Activated T-cell treated with anti-CD3 and anti-CD28 coated beads, Interleukin-2, amount 50 U/mL, for 48 hours (primary cell): Measurements from ENCODE around the gene SUN2.
"Not testable (repeated sequence)": the region's sequence is repeated elsewhere in the genome, so short reads cannot be mapped to it uniquely, and the experiment has no call there.

Experiments used
- DNase-seq, 2 experiments: peaks; one replicate each; pipeline ENCODE4 v3.0.0-alpha.2; 2020

Gene SUN2, protein sequence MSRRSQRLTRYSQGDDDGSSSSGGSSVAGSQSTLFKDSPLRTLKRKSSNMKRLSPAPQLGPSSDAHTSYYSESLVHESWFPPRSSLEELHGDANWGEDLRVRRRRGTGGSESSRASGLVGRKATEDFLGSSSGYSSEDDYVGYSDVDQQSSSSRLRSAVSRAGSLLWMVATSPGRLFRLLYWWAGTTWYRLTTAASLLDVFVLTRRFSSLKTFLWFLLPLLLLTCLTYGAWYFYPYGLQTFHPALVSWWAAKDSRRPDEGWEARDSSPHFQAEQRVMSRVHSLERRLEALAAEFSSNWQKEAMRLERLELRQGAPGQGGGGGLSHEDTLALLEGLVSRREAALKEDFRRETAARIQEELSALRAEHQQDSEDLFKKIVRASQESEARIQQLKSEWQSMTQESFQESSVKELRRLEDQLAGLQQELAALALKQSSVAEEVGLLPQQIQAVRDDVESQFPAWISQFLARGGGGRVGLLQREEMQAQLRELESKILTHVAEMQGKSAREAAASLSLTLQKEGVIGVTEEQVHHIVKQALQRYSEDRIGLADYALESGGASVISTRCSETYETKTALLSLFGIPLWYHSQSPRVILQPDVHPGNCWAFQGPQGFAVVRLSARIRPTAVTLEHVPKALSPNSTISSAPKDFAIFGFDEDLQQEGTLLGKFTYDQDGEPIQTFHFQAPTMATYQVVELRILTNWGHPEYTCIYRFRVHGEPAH

DNA sequence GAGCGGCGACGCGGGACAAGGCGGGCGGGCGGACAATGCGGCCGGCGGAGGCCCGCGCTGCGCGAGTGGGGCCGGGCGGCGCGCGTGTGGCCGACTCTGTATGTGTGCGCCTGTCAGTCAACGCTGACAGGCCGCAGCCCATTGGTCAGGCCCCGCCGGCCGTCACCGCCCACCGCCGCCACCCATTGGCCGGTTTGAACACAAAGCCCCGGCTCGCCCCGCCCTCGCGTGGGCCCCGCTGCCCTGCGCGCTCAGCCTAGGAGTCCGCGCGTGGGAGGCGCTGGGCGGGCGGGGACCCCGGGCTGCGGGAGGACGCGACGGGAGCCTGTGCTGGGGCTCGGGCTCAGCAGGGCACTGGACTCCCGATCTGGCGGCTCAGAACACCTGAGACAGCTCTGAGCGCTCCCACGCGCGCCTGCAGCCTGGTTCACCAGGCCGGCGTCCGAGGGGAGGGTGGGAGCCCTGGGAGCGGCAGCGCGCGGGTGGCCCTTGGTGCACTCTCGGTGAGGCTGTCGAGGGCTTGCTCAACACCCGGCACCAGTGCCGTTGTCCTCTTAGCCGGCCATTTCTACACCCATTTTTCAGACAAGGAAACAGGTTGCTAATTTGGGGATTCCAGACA, at the start of gene SUN2:
SUN2 (minus strand) TSS at position 88 of the 622 bp plus-strand sequence. CDS start 3,370 bp downstream, outside the sequence.
- DNase-seq = peak; percentile 94 to 96

DNA sequence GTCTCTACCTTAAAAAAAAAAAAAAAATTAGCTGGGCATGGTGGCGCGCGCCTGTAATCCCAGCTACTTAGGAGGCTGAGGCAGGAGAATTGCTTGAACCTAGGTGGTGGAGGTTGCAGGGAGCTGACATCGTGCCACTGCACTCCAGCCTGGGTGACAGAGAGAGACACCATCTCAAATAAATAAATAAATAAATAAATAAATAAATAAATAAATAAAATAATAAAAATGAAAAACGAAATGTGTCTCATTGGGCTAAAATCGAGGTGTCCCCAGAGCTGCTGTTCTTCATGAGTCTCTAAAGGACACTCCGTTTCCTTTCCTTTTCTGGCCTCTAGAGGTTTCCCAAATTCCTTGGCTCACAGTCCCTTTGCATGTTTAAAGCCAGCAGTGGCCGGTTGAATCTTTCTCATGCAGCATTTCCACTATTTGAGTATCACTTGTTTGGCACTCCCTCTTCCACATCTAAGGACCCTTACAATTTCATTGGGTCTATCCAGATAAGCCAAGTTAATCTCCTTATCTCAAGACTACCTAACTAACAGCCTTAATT, 49.3 kb upstream of the SUN2 start:
- not testable (repeated sequence) for DNase-seq

DNA sequence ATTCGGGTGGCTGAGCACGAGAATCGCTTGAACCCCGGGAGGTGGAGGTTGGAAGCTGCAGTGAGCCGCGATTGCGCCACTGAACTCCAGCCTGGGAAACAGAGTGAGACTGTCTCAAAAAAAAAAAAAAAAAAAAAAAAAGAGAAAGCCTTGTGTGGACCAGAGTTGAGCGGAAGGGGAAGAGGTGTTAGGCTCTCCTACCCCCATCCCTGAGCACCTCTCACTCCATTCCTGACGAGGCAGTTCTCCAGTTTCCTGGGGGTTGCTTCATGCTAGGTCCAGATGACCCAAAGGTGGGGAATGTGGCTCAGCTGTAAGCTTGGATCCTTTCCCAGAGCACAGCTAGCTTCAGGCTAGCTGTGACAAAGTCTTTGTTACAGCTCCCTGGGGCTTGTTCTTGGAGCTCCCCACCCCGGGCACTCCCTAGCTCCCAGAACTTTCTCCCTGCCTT, 46.9 kb upstream of the SUN2 start:
- DNase-seq = no peak

DNA sequence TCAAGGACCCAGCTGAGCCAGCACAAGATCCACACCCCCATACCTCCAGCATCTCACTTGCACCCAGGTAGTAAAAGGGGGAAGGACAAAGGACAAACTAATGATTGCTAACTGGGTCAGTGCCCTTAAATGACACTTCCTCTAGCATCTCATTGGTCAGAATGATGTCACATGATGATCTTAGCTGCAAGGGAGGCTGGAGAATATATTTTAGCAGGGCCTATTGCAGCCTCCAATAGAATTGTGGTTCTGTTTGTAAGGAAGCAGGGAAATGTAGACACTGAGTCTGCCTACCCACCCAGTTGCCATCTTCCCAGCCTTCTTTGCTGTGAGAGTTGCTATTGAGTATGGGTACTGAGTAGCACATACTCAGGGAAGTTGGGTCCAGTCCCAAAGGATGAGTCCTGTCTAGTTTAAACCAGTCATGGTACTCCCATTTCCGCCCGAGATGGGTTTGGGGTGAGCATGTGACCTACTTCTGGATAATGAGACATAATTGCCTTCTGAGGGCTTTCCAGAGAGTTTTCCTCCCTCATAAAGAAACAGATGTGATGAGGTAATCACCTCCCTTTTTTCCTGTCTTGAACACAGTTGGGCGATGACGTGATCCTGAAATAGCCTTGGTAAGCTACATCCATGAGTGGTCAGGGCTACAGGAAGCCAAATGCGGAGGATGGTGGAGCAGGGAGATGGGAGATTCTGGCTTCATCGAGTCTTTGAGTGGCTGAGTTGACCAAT, 43.6 kb upstream of the SUN2 start:
- no peak for DNase-seq

DNA sequence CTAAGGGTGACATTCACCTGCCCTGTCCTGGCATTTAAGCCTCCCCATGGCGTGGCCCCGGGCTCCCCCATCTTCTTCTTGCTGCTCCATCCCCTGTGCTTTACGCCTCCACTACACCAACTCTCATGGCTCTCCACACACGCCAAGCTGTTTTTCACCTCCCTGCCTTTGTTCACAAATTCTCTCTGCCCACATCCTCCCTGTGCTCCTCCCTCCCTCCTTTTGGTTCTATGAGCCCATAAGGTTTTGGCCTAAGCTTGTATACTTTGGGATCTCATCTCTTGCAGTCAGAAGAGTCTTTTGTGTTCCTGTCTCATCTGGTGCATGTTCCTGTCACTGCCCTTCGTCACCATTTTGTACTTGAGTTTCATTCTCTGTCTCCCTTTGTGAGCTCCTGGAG, 42.7 kb upstream of the SUN2 start:
- no peak for DNase-seq

DNA sequence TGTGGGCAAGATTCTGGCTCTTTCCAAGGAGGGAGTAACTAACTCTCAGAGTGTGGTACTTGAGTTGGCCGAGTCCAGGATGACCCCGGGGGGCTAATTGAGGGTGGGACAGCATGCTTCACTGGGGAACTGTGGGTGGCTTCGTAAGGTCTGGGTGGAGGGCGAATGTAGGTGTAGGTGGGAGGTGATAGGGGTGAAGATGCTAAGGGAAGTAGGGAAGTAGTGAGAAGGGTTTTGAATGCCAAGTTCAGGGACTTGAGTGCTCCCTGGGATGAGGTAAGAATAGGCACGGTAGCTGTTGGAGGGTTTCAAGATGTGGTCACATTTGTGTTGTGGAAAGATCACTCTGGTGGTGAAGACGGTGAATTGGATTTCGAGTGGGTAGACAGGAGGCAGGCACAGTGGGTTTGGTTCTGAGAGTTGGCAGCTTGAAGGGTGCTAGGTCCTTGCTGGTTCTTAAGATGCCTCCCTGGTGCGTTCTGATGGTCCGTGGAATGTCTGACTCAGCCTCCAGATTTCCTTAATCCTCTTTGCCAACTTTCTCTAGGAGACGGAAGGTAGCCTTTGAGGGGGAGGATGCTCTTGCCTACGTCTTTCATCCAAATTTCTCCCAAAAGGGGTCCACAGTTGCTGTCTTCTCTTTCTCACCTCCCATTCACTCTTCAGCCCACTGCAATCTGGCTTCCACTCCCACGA, 40.6 kb upstream of the SUN2 start:
- DNase-seq = no peak

DNA sequence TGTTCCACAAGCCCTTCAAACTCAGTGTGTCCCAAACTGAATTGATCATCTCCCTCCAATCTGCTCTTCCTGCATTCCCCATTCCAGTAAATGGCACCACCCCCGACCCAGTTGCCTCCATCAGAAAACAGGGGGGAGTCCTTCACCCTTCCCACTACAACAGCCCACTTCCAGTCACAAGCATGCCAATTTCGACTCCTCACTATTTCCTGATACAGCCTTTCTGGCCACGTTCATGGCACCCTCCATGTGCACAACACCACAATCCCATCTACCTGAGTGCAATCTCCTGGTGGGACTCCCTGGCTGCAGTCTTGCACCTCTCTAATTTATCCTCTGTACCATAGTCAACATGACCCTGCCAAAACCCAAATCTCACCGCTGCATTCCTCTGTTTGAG, 39.8 kb upstream of the SUN2 start:
- no peak for DNase-seq

DNA sequence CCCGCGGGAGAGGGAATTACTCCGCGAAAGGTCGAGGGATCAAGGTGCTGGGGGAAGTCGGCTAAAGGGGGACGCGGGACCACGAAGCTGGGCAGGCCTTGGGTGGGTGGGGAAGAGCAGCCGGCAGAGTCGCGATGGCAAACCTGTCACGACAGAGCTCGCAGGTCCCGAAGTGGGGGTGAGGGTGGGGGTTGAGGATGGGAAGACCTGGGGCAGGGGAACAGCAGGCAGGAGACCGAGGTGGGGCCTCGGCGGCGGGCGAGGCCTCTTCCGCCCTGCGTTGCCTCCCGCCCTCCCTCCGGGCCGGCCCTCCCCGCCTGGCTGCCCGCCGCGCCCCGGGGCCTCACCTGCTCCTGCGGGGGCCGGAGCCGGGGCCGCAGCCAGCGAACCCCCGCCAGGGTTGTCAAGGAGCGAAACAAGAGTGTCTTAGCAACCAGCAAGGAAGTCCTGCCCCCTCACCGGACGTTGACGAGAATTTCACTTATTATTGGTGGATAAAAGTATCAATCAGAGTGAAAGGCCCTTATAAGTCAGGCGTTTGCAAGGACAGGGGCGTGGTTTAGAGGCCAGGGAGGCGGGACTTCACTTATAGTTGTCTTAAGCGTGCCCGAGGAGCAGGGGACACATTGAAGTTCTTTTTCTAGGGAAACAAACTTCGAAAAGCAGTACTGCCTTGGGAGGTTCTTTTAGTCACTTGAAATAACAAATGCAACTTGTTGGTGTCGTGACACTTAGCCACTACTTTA, 38.1 kb upstream of the SUN2 start, which contains the start of gene DNAL4:
DNAL4 (minus strand) TSS at position 423 of the 746 bp plus-strand sequence. CDS start 11,412 bp downstream, outside the sequence.
- DNase-seq = peak; percentile 94 to 95

DNA sequence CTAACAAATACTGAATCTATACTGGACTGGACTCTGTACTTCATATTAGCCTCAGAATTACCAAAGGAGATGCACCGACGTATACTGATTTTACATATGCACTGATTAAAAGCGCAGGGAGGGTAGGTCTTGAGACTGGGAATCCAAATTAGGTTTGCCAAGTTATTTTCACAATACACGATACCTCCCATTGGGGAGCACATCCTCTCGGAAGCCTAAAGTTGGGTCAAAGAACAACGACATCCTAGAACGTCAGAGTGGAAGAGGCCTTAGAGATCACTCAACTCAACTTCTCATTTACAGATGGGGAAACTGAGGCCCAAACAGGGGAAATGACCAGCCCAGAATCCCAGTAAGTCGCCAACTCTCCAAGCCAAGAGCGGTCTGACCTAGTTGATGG, 37.5 kb upstream of the SUN2 start:
- no peak for DNase-seq

DNA sequence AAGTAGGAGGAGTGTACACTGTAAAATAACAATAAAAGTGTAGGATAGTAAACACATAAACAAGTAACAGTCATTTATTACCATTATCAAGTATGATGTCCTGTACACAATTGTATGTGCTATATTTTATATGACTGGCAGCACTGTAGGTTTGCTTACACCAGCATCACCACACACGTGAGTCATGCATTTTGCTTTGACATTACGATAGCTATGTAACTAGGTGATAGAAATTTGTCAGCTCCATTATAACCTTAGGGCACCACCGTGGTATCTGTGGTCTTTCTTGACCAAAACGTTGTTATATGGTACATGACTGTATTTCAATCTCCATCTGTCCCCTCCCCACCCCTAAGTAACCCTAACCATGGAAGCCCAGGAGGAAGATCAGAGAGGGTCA, 37.0 kb upstream of the SUN2 start:
- DNase-seq = peak in 1 of 2 experiments; percentile 32

DNA sequence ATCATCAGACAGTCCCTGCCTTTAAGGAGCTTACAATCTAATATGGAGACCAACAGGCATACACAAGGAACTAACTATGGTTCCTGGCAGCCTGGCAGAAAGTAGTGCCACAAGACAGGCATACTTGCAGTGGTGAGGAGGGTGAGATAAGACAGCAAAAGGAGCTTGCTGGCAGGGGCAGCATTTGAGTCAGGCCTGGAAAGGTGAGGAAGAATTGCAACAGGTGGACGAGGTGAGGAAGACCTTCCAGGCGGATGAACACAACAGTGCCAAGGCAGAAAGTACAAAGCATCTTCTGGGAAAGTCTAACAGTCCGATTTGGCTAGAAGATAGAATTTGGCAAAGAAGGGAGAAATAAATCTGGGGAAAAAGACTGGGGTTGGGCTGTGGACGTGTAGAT, 33.8 kb upstream of the SUN2 start:
- no peak for DNase-seq

DNA sequence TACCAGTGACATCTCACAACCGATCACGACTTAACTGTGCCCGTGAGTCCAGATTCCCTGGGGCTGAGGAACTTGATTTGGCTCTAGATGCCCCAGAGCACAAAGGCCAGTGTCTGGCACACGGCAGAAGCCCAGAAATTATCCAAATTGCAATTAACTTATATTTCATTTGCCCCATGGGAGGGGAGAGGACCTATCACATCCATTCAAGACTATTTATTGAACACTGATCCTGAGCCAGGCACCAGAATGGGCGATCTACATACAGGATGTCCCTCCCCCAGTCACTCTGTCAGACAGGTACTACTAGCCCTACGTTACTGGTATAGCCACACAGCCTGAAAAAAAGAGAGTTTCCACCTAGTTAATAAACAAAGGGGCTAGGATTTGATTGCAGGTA, 33.0 kb upstream of the SUN2 start:
- no peak for DNase-seq

DNA sequence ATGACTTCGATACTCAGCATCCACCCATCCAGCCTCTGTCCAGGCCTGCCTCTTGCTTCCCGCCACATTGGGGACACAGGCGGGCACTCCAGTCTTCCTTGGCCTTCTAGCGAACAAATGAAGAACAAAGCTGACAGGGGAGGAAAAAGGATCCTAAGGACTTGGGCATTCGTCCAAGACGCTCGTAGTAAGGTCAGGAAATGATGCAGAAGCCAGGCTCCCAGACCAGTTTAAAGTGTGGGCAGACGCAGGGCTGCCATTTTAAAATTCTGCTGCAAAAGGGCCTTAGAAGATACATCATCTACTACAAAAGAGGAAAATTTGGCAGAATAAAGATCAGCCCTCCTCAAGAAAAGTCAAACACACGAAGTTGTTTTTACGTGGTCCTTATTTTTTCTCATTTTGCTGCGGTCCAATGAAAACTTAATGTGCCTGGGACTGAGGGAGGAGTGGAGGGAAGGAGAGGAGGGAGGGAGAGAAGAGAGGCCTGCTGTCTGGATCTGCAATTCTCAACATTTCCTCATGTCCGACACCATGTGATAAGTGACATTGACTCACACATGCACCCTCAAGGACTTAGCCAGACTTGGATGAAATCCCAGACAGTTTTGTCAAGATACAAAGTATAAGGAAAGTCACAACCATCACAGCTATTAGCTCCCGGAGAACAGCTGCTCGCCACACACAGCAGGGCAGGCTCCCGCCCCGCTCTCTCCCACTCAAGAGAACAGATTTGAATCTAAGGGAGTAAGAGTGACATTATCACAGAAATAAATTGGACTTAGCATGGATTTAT, 32.4 kb upstream of the SUN2 start:
- DNase-seq = no peak

DNA sequence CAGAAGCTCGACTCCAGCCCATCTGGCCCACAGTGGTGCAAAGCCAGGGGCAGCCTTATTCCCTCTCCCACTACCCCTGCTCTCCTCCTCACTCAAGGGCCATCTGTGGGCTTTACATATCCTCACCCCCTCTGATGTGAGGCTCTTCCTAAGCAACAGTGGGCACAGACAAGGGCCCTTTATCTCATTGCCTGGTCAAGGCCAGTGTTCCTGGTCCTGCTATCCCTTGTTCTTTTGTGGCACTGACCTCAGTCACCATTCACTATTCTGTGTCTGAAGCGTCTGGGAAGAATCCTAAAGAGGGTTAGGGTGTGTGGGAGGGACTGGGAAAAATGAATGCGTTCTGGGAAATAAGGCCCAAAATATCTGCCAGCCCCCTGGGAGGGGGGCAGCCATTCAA, 30.8 kb upstream of the SUN2 start:
- no peak for DNase-seq

DNA sequence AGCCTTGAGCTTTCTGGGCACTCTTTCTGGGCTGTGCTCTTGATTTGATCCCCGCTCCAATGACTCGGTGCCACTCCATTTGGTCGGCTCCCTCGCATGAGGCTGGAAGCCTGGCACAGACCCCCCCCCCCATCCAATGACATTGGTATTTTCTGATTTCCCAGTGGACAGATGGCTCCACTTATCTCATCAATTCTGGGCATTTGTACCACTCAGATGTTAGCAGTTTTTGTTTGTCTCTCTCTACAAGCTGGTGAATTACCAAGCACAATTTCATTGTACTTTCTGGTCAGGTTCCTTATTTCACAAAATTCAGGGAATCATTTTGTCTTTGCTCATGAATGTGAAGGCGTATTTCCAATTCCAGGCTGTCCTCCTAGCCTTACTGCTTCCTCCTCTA, 29.1 kb upstream of the SUN2 start:
- no peak for DNase-seq

DNA sequence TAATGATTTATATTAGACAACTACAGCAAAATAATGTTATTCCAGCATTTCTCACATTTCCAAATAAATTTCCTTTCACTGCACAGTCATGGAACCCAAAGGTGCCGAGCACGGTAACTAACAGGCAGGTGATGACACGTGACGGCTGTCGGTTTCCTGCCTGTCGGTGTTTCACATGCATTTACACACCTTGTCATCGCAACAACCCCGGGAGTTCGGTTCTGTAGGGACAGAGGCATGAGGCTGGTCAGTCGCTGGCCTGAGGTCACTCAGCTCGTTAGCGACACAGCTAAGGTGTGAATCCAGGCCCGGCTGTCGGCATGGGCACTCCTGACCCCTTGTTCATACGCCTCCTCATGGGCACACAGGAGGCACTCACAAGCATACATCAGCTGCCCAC, 28.2 kb upstream of the SUN2 start:
- no peak for DNase-seq

DNA sequence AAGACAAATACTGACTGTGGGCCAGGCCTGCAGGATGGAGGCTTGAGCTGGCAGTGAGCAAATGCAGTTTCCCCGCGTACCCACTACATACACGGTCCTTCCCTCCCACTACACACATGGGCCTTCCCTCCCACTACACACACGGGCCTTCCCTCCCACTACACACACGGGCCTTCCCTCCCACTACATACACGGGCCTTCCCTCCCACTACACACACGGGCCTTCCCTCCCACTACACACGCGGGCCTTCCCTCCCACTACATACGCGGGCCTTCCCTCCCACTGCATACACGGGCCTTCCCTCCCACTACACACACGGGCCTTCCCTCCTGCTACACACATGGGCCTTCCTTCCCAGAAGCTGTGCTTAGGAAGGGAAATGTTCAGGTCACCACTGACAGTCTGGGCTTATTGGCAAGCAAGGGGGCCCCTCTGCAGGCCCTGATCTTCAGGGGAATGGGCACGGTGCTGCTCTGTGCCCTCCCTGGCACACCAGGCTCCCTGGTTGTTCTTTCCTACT, 27.4 kb upstream of the SUN2 start:
- no peak for DNase-seq

DNA sequence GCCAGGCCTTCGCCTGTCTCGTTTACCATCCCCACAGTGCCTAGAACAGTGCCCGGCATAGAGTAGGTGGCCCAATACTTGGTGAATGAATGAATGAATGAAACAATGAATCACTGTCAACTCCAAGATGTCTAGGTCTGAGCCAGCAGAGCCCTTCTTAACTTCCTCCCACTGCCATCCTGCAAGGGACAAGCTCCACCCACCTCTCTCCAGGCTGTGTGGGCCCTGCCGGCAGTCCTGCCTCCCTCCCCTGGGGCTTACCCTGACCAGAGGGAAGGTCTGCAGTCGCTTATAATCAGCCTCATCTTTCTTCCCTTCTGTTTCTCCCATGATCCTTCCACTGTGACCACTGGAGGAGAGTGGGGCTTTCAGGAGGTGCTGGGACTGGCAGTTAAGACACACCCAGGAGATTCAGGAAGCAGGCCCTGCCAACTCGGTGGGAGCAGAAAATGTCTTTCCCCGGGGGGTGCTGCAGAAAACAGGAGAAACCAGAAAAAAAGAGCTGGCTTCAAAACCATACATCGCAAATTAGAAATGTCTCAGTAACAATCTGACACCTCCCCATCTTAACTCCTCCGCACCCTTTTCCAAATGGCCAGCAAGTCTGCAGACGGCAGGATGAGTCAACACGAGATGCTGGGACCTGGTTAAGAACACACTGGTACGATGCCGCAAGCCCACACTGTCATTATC, 26.8 kb upstream of the SUN2 start:
- DNase-seq = no peak

DNA sequence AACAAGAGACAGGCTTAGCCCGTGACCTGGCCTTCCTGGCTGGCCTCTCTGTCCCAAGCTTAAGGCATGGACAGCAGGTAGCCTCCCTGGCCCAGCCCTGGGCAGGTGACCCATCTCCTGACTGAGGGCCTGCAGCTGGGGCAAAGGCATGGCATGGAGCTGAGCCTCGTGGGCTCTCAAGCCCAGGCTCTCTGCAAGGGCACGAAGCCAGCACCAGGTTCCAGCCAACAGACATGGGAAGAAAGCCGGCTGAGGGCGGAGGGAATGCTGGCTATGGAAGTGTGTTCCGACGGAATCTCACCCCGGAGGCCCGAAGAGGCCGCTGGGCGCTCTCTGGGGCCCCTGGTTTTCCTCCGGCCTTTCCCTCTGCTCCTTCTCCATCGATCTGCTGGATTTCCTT, 25.2 kb upstream of the SUN2 start:
- no peak for DNase-seq
